Measurements from ENCODE around the gene TFEC.
A peak's percentile ranks its signal among the peaks of the same experiment; 100 is the strongest.

TFEC gene

DNA sequence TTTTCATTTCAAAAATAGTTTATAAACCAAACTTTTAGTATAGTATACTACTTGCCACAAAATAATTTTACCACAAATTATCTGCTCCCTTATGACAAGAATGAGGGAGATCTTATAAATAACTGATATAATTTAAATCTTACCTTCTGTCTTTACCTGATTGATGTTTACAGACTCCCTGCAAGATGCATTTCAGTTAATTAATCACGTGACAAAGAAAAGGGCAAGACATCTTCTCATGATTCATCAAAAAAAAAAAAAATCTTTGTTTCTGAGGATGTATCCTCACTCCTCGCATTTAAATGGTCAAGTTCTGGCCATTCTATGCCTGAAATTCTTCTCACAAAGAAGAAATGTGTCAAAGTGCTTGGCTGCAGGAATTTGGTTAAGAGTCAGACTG is 2.3 kb upstream of the TFEC start:
- no peak overlapping the region for H4K8ac ChIP-seq (ENCODE audit: low read depth, low read length)
- H3K18ac ChIP-seq (ENCODE audit: low read length) = no peak overlapping the region
- no peak for DNase-seq
- H3K23ac ChIP-seq (ENCODE audit: low read length) = no peak overlapping the region
- no peak overlapping the region for H2BK15ac ChIP-seq (replicated peaks; ENCODE audit: low read depth)
- no peak overlapping the region for H4K5ac ChIP-seq (ENCODE audit: low read length)
- WGBS (ENCODE audit: extremely low coverage, insufficient coverage, low lambda C conversion rate) = no CpG with 5 or more reads among the region's 2 CpGs
- H3K4me3 ChIP-seq (ENCODE audit: low read length) = no peak overlapping the region
- no peak overlapping the region for H2BK5ac ChIP-seq (ENCODE audit: low read length)
- no peak overlapping the region for H3K4me2 ChIP-seq (ENCODE audit: low read length)
- H2AK5ac ChIP-seq (ENCODE audit: low read length) = no peak overlapping the region
- no peaks in the 10 kb centered on the region for H3K4me1 ChIP-seq (ENCODE audit: control insufficient read depth, low read depth, low read length)
- no peak overlapping the region for H3K27ac ChIP-seq (ENCODE audit: low read depth, low read length)
- no peaks in the 10 kb centered on the region for H3K79me2 ChIP-seq (ENCODE audit: control insufficient read depth, insufficient read depth, low read length)
- H3K4ac ChIP-seq (ENCODE audit: low read depth, low read length) = no peak overlapping the region
- H3K56ac ChIP-seq (ENCODE audit: low read length) = no peak overlapping the region
- H3K9ac ChIP-seq (ENCODE audit: low read length) = no peak overlapping the region
- no peaks in the 10 kb centered on the region for H3K79me1 ChIP-seq (ENCODE audit: low read length)
- H3K27me3 ChIP-seq (ENCODE audit: insufficient read depth, low read length, poor library complexity) = no peaks in the 10 kb centered on the region
- no peaks in the 10 kb centered on the region for H3K36me3 ChIP-seq (ENCODE audit: control insufficient read depth, insufficient read depth, low read length)
- H2BK120ac ChIP-seq (ENCODE audit: low read depth, low read length) = no peak overlapping the region

GRCh38 chr7:116028787-116029186 is 1.8 kb downstream of the TFEC start:
- Histone ChIP-seq H3K4me3 (ENCODE audit: low read length) (no peak overlapping the region), H2BK5ac (ENCODE audit: low read length) (no peak overlapping the region), H3K27me3 (ENCODE audit: insufficient read depth, low read length, poor library complexity) (no peaks in the 10 kb centered on the region), H3K4me1 (ENCODE audit: control insufficient read depth, low read depth, low read length) (no peaks in the 10 kb centered on the region), H3K27ac (ENCODE audit: low read depth, low read length) (no peak overlapping the region), H3K56ac (ENCODE audit: low read length) (no peak overlapping the region), H3K4ac (ENCODE audit: low read depth, low read length) (no peak overlapping the region), H4K8ac (ENCODE audit: low read depth, low read length) (no peak overlapping the region), H3K79me2 (ENCODE audit: control insufficient read depth, insufficient read depth, low read length) (no peaks in the 10 kb centered on the region), H4K5ac (ENCODE audit: low read length) (no peak overlapping the region), H3K4me2 (ENCODE audit: low read length) (no peak overlapping the region), H3K79me1 (ENCODE audit: low read length) (no peaks in the 10 kb centered on the region), H3K36me3 (ENCODE audit: control insufficient read depth, insufficient read depth, low read length) (no peaks in the 10 kb centered on the region), H3K23ac (ENCODE audit: low read length) (no peak overlapping the region), H2AK5ac (ENCODE audit: low read length) (no peak overlapping the region), H3K9ac (ENCODE audit: low read length) (no peak overlapping the region), H2BK15ac (replicated peaks; ENCODE audit: low read depth) (no peak overlapping the region), H3K18ac (ENCODE audit: low read length) (no peak overlapping the region), H2BK120ac (ENCODE audit: low read depth, low read length) (no peak overlapping the region)
- no peak for DNase-seq
- WGBS (ENCODE audit: extremely low coverage, insufficient coverage, low lambda C conversion rate) = no CpG with 5 or more reads among the region's 2 CpGs

DNA sequence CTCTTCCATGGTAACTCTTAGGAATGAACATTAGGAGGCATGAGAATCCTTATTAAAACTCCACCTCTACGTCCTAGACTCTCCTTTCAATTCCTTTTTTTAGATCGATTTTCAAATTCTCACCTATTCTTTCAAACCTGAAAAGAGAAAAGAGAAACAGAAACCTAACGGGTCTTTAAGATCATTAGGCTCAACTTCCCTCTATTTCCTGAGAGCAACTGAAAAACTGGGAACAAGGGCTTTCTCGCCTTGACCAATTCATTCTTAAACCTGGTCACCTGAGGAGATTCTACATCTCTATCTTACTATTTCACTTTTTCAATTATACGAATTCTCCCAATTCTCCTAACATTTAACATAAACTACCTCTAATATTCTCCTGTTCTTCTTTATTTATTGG is 2.8 kb downstream of the TFEC start:
- WGBS (ENCODE audit: extremely low coverage, insufficient coverage, low lambda C conversion rate) = 100% methylated on average over 1 of the region's 5 CpGs
- Histone ChIP-seq H2BK120ac (ENCODE audit: low read depth, low read length) (no peak overlapping the region), H3K23ac (ENCODE audit: low read length) (no peak overlapping the region), H3K18ac (ENCODE audit: low read length) (no peak overlapping the region), H2AK5ac (ENCODE audit: low read length) (no peak overlapping the region), H3K4me1 (ENCODE audit: control insufficient read depth, low read depth, low read length) (no peaks in the 10 kb centered on the region), H3K56ac (ENCODE audit: low read length) (no peak overlapping the region), H3K9ac (ENCODE audit: low read length) (no peak overlapping the region), H3K79me2 (ENCODE audit: control insufficient read depth, insufficient read depth, low read length) (no peaks in the 10 kb centered on the region), H3K27me3 (ENCODE audit: insufficient read depth, low read length, poor library complexity) (no peaks in the 10 kb centered on the region), H2BK5ac (ENCODE audit: low read length) (no peak overlapping the region), H3K27ac (ENCODE audit: low read depth, low read length) (no peak overlapping the region), H3K36me3 (ENCODE audit: control insufficient read depth, insufficient read depth, low read length) (no peaks in the 10 kb centered on the region), H4K5ac (ENCODE audit: low read length) (no peak overlapping the region), H3K4me2 (ENCODE audit: low read length) (no peak overlapping the region), H3K4me3 (ENCODE audit: low read length) (no peak overlapping the region), H3K79me1 (ENCODE audit: low read length) (no peaks in the 10 kb centered on the region), H4K8ac (ENCODE audit: low read depth, low read length) (no peak overlapping the region), H3K4ac (ENCODE audit: low read depth, low read length) (no peak overlapping the region), H2BK15ac (replicated peaks; ENCODE audit: low read depth) (no peak overlapping the region)
- no peak for DNase-seq

GRCh38 chr7:116024826-116025809 is 5.4 kb downstream of the TFEC start:
- Histone ChIP-seq H3K9ac (ENCODE audit: low read length) (no peak overlapping the region), H3K79me2 (ENCODE audit: control insufficient read depth, insufficient read depth, low read length) (no peaks in the 10 kb centered on the region), H3K27me3 (ENCODE audit: insufficient read depth, low read length, poor library complexity) (no peaks in the 10 kb centered on the region), H2BK15ac (replicated peaks; ENCODE audit: low read depth) (no peak overlapping the region), H2BK120ac (ENCODE audit: low read depth, low read length) (peak overlapping the region; percentile 12), H3K4me3 (ENCODE audit: low read length) (no peak overlapping the region), H3K23ac (ENCODE audit: low read length) (no peak overlapping the region), H4K8ac (ENCODE audit: low read depth, low read length) (no peak overlapping the region), H3K79me1 (ENCODE audit: low read length) (no peaks in the 10 kb centered on the region), H3K18ac (ENCODE audit: low read length) (no peak overlapping the region), H2BK5ac (ENCODE audit: low read length) (no peak overlapping the region), H2AK5ac (ENCODE audit: low read length) (no peak overlapping the region), H3K56ac (ENCODE audit: low read length) (no peak overlapping the region), H3K4me2 (ENCODE audit: low read length) (no peak overlapping the region), H4K5ac (ENCODE audit: low read length) (no peak overlapping the region), H3K36me3 (ENCODE audit: control insufficient read depth, insufficient read depth, low read length) (no peaks in the 10 kb centered on the region), H3K4me1 (ENCODE audit: control insufficient read depth, low read depth, low read length) (no peaks in the 10 kb centered on the region), H3K4ac (ENCODE audit: low read depth, low read length) (no peak overlapping the region), H3K27ac (ENCODE audit: low read depth, low read length) (no peak overlapping the region)
- no peak for DNase-seq
- no CpG with 5 or more reads among the region's 1 CpG for WGBS (ENCODE audit: extremely low coverage, insufficient coverage, low lambda C conversion rate)

- Histone ChIP-seq H2BK15ac (replicated peaks; ENCODE audit: low read depth) (no peak overlapping the region), H3K18ac (ENCODE audit: low read length) (no peak overlapping the region), H3K4ac (ENCODE audit: low read depth, low read length) (no peak overlapping the region), H3K79me1 (ENCODE audit: low read length) (no peaks in the 10 kb centered on the region), H2BK5ac (ENCODE audit: low read length) (no peak overlapping the region), H3K4me2 (ENCODE audit: low read length) (no peak overlapping the region), H3K36me3 (ENCODE audit: control insufficient read depth, insufficient read depth, low read length) (no peaks in the 10 kb centered on the region), H3K9ac (ENCODE audit: low read length) (no peak overlapping the region), H3K27ac (ENCODE audit: low read depth, low read length) (no peak overlapping the region), H3K27me3 (ENCODE audit: insufficient read depth, low read length, poor library complexity) (no peaks in the 10 kb centered on the region), H3K4me3 (ENCODE audit: low read length) (no peak overlapping the region), H3K4me1 (ENCODE audit: control insufficient read depth, low read depth, low read length) (no peaks in the 10 kb centered on the region), H2AK5ac (ENCODE audit: low read length) (no peak overlapping the region), H3K56ac (ENCODE audit: low read length) (no peak overlapping the region), H3K23ac (ENCODE audit: low read length) (no peak overlapping the region), H4K8ac (ENCODE audit: low read depth, low read length) (no peak overlapping the region), H4K5ac (ENCODE audit: low read length) (no peak overlapping the region), H2BK120ac (ENCODE audit: low read depth, low read length) (no peak overlapping the region), H3K79me2 (ENCODE audit: control insufficient read depth, insufficient read depth, low read length) (no peaks in the 10 kb centered on the region)
- WGBS (ENCODE audit: extremely low coverage, insufficient coverage, low lambda C conversion rate) = no CpG with 5 or more reads among the region's 2 CpGs
- no peak for DNase-seq
Observed at GRCh38 chr7:116021237-116021636, 9.3 kb downstream of the TFEC start.

GRCh38 chr7:116018731-116019130 is 11.8 kb downstream of the TFEC start:
- Histone ChIP-seq H3K18ac (ENCODE audit: low read length) (no peak overlapping the region), H3K27ac (ENCODE audit: low read depth, low read length) (no peak overlapping the region), H2BK5ac (ENCODE audit: low read length) (no peak overlapping the region), H3K79me1 (ENCODE audit: low read length) (no peaks in the 10 kb centered on the region), H3K4me2 (ENCODE audit: low read length) (no peak overlapping the region), H3K23ac (ENCODE audit: low read length) (no peak overlapping the region), H3K79me2 (ENCODE audit: control insufficient read depth, insufficient read depth, low read length) (no peaks in the 10 kb centered on the region), H2BK120ac (ENCODE audit: low read depth, low read length) (no peak overlapping the region), H3K36me3 (ENCODE audit: control insufficient read depth, insufficient read depth, low read length) (no peaks in the 10 kb centered on the region), H2BK15ac (replicated peaks; ENCODE audit: low read depth) (no peak overlapping the region), H4K8ac (ENCODE audit: low read depth, low read length) (no peak overlapping the region), H3K27me3 (ENCODE audit: insufficient read depth, low read length, poor library complexity) (no peaks in the 10 kb centered on the region), H3K4me3 (ENCODE audit: low read length) (no peak overlapping the region), H3K4me1 (ENCODE audit: control insufficient read depth, low read depth, low read length) (no peaks in the 10 kb centered on the region), H3K4ac (ENCODE audit: low read depth, low read length) (no peak overlapping the region), H4K5ac (ENCODE audit: low read length) (no peak overlapping the region), H3K9ac (ENCODE audit: low read length) (no peak overlapping the region), H2AK5ac (ENCODE audit: low read length) (no peak overlapping the region), H3K56ac (ENCODE audit: low read length) (no peak overlapping the region)
- no peak for DNase-seq
